HG03575 (cell line): ENCODE data around the gene PREB.
"Not testable (repeated sequence)": the region's sequence is repeated elsewhere in the genome, so short reads cannot be mapped to it uniquely, and the experiment has no call there.

Experiments used
- ATAC-seq: cut with Tn5 transposase; IDR thresholded peaks from one replicate; pipeline ENCODE4 v1.9.1; 2021; ENCODE audit not compliant: unreplicated experiment, insufficient number of reproducible peaks, low FRiP score; ENCODE audit errors: extremely low read depth

The PREB gene, protein sequence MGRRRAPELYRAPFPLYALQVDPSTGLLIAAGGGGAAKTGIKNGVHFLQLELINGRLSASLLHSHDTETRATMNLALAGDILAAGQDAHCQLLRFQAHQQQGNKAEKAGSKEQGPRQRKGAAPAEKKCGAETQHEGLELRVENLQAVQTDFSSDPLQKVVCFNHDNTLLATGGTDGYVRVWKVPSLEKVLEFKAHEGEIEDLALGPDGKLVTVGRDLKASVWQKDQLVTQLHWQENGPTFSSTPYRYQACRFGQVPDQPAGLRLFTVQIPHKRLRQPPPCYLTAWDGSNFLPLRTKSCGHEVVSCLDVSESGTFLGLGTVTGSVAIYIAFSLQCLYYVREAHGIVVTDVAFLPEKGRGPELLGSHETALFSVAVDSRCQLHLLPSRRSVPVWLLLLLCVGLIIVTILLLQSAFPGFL

DNA sequence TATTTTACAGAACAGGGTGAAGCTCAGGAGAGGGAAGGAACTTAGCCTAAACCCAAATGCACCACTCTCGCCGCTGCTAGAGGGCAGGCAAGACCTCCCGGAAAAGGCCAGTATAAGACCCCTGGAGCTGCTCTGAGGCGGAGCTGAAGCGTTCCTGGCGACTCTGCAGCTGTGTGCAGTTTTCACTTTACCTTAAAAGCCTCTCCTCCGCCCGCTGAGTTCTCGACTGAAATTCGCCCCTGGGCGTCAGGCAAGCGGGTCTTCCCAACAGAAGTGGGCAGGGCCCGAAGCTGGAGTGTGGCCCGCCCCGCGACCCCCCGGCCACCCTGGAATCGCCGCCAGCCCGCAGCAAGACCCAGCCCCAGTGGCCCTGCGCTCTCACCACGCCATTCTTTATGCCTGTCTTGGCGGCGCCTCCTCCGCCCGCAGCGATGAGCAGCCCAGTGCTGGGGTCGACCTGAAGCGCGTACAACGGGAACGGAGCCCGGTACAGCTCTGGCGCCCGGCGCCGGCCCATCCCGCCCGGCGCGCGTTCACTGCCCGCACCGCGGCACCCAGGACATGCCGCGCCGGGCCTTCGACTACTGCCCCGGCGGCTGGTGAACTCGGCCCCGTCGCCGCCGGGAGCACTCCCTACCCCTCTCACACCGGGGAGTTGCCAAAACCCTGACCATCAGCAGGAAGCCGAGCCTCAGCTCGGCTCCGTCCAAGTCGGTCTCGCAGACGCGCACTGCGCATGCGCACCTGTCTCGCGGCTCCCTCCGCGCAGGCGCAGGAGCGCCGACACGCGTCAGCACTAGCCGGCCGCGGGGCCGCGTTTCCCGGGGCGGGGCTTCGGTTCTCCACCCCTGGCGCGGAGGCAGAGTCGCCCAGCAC is at the start of gene PREB:
Gene PREB (minus strand): TSS at position 732 of the 876 bp plus-strand sequence. CDS start 215 bp downstream, at position 517.
- no peak for ATAC-seq

DNA sequence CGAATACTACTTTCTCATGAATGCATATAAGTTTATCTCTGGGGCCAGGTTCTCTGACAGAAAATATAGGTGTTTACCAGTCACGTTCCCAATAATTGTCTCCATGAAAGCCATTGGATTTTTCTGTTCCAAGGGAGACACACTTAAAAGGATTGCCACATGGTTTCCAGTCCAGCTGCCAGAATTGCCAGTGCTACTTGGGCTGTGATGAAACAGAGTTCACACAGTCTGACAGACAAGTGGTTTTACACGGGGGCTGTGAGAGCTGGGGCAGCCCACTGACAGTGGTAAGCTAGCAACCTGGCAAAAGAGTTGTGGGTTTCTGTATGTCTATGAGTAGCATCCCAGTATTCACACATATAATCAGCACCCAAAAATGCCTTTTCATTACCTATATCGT is 49.7 kb upstream of the PREB start:
- no peak for ATAC-seq

DNA sequence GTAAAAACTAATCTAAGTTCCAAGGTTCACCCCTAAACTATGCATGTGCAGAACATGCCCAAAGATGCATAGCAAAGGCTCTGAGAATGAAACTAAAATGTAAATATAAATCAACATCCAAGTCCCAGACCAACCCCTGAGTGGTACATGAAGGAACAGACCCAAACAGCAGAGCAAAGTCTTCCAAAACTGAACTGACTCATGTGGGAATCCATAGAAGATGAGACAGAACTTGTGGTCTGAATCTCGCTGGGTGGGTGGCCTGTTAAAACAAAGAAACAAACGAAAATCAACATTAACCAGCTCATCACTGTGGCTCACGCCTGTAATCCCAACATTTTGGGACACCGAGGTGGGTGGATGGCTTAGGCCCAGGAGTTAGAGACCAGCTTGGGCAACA is 47.9 kb upstream of the PREB start:
- ATAC-seq: no peak

DNA sequence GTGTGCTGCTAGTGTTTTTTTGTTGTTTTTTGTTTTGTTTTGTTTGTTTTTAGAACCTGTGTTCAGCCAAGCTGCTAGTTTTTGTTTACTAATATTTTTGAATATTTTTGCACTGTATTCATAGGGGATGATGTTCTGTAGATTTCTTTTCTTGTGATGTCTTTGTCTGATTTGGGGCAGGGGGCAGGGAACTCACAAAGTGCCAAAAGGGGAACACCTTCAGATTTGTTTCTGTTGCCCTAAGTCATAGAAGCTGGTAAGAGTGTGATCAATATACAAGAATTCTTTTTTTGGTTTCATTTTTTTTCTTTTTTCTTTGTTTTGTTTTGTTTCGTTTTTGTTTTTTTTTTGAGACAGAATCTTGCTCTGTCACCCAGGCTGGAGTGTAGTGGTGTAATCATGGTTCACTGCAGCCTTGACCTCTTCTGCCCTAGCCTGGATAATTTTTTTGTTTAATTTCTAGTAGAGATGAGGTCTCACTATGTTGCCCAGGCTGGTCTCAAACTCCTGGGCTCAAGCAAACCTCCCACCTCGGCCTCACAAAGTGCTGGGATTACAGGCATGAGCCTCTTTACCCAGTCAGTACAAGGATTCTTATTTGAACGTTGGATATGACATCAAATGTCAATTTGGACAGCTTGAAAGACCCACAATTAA is 45.0 kb upstream of the PREB start:
- no peak for ATAC-seq

DNA sequence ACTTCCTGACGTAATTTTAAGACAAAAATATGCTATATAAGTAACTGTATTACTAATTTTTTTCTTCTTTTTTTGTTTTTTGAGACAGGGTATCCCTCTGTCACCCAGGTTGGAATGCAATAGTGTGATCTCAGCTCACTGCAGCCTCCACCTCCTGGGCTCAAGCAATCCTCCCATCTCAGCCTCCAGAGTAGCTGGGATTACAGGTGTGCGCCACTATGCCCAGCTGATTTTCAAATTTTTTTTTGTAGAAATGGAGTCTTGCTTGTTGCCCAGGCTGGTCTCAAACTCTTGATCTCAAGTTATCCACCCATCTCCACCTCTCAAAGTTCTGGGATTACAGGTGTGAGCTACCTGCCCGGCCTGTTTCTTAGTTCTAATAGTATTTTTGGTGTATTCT is 44.0 kb upstream of the PREB start:
- no peak for ATAC-seq

DNA sequence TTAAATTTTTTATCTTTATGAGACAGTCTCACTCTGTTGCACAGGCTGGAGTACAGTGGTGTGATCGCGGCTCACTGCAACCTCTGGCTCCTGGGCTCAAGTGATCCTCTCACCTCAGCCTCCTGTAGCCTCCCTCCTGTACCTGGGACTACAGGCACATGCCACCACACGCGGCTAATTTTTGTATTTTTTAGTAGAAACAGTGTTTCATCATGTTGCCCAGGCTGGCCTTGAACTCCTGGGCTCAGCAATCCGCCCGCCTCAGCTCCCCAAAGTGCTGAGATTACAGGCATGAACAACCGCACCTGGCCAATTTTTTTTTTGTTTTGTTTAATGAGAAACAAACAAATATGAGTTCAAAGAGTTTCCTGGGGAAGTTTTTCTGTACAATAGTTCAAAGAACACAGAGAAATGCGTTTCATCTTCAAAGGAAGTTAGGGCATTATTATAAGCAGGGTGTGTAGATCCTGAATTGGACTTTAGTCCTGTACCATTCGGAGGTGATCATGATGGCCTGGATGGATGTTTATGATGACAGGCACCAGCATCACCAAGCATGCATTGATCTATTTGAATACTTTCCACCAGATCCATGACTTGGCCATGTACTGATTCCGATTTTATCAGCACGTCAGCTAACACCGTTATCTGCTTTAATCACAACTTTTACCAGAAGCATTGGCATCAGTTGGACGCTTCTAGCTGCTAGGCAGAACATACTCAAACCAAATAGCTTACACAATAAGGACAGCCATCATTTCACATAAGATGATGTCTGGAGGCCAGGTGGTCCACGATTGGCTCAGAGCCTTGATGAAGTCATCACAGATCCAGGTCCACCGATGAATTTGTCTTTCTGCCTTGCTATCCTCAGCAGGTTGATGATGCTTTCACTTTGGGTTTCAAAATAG is 43.3 kb upstream of the PREB start:
- no peak for ATAC-seq

DNA sequence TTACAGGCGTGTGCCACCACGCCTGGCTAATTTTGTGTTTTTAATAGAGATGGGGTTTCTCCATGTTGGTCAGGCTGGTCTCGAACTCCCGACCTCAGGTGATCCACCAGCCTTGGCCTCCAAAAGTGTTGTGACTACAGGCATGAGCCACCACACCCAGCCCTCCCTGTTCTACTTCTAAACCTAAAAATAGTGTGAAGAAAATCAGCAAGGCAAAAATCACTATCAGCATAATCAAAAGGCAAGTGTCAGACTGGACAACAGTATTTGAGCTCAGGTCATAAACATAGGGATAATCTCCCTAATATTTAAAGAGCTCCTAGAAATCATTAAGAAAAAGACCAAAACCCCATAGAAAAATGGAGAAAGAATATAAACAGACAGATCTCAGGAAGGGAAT is 41.3 kb upstream of the PREB start:
- ATAC-seq: not testable (repeated sequence)

DNA sequence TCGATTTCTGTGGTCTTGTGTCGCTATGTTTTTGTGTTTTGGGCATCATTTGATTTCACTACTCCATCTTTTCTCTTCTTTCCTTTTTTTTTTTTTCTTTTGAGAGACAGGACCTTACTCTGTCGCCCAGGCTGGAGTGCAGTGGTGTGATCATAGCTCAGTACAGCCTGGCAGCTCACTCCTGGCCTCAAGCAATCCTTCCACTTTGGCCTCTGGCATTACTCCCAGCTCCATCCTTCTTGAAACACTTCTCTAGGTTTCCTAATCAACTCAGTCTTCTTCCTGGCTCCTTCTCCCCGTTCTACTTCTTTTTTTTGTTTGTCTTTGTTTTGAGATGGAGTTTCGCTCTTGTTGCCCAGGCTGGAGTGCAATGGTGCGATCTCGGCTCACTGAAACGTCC is 40.9 kb upstream of the PREB start:
- ATAC-seq: no peak

DNA sequence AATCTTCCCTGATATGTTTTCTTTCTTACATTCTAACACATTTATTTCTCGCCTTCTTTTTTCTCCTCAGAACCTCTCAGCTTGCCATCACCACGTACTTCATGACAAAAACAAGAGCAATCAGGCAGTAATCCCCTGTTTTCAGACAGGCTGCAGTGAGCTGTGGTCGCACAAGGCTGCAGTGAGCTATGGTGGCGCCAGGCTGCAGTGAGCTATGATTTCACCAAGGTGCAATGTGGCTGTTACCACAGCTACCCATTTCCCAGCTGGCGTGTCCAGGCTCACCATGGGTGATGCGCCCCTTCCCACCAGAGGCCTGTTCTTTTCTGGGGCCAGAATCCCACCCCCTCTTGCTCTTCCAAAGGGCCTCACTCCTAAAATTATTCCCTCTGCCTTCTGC is 40.2 kb upstream of the PREB start:
- no peak for ATAC-seq

DNA sequence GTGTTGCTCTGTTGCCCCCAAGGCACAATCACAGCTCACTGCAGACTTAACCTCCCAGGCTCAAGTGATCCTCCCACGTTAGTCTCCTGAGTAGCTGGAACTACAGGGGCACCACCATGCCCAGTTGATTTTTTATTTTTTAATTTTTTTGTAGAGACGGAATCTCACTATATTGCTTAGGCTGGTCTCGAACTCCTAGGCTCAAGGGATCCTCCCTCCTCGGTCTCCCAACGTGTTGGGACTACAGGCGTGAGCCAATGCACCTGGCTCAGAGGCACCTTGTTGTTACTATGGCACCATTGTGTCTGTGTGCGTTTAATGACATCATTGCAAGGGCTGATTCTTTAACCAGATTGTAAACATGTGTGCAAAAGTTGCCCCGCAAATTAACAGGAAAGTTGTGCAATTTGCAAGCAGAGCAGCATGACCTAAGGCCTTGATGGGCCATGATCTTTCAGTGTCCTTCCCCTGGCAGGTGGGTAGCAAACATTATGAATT is 37.0 kb upstream of the PREB start:
- ATAC-seq: no peak

DNA sequence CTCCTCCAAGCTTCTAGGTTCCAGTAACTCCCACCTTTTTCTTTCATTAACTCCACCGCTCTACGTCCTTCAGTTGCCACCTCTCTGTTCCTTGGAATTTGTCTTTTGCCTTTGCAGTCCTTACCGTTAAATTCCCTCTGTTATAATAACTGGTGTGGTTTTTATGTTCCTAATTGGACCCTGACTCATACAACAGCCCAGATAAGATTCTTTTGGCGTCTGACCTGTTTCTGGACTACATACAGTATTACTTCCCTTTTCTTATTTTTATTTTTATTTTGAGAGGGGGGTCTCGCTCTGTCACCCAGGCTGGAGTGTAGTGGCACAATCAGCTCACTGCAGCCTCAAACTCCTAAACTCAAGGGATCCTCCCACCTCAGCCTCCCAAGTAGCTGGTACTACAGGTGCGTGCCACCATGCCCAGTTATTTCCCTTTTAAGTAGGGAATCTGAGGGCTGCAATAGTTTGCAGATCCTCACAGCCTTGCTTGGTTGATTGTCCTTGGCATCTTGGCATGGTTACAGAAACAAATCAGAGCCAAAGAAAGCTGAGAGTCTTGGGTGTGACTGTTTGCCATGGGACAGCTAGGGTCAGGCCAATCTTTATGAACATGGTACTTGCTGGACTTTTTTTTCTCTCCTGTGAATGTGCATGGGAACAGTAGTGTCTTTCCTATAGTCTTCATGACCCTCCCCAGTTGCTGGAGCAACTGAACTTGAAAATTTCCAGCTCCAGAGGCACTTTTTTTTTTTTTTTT is 36.3 kb upstream of the PREB start:
- ATAC-seq: no peak

DNA sequence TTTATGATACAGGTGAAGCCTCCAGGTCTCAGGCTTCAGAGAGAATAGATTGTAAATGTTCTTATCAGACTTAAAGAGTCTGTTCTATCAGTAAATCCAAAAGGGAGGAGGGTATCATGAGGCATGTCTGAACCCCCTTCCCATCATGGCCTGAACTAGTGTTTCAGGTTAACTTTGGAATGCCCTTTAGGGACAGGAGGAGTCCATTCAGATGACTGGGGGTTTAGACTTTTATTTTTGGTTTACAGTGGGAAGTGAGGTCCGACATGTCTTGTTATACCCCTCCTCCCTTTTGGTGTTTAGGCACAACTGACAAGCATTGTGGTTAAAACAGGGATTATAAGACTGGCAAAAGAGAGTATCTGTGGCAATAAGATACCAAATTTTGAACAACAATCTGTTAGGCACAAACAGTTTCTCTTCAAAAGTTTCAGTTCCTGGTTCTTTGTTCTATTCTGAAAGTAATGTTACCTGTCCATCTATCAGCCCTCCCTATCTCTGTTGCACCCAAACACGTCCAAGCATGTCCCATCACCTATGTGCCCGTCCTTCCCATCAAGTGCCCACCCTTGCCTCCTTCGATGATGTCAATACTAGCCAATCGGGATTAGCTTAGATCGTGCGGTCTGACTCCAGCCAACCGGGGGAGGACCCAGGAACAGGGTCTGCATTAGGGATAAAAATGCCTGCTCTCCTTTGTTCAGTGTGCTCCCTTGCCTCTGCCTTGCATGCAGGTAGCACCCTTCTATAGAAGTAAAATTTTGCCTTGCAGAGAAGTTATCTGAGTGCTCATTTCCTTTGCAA is 30.7 kb upstream of the PREB start:
- no peak for ATAC-seq

DNA sequence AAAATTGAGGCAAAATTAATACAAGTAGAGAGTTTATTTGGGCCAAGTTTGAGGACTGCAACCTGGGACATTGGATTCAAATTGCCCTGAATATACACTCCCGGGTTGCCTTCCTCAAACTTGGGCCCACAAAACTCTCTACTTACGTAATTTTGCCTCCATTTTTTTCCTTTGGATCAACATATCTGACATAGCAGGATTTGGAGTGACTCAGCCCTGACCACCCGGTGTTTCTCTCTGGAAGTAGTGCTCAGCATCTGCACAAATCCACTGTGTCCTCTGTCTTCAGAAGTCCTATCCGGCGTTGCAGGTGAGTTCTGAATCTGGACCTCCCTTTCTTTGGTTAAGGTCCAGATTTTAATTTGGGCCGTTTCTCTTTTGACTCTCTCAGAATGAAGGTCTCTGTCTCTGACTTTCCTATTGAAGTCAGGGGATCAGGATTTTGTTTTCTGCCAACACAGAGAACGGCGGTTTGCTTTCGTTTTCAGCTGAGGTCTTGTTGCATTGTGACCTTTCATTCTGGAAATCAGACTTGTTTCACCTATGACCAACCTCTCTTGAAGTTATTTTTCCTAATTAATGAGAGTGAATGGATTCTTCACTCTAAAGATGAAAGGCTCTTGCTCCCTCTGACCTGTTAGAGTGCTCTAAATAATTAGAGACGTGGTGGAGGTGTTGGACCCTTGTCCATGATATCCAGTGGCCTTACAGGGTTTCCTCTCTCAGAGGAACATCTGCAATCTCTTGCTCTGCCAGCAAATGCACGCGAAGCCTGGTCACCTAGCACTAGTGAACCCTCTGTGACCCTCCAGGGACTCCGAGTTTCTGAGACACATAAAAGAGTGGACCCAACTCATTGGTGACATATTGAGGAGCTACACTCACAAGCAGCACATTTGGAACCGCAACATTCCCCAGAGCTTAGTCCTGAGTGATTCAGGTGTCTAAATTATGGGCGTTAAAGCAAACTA is 28.0 kb upstream of the PREB start:
- no peak for ATAC-seq

DNA sequence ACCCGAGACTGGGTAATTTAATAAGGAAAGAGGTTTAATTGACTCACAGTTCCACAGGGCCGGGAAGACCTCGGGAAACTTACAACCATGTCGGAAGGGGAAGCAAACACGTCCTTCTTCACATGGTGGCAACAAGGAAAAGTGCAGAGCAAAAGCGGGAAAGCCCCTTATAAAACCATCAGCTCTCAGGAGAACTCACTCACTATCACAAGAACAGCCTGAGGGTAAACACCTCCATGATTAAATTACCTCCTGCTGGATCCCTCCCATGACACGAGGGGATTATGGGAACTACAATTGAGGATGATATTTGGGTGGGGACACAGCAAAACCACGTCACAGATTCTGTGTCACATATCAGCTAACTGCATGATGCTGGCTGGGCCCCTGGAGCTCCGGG is 25.8 kb upstream of the PREB start:
- no peak for ATAC-seq

DNA sequence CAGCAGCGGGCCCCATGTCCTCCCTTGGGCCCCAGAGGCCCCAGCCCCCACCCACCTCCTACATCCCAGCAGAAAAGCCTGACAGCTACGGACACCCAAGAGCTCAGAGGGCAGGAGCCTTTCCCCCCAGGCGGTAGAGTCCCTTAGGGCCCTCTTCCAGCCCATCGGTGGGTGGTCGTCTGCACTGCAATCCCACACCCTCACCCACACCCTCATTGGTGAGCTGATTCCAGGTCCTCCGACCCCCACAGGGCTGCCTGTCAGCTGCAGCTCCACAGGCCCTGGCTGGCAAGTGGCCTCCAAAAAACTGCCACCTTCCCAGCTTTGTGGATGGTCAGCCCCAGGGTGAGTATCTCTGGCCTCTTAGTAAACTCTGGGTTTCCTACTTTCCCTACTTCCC is 24.8 kb upstream of the PREB start:
- no peak for ATAC-seq

DNA sequence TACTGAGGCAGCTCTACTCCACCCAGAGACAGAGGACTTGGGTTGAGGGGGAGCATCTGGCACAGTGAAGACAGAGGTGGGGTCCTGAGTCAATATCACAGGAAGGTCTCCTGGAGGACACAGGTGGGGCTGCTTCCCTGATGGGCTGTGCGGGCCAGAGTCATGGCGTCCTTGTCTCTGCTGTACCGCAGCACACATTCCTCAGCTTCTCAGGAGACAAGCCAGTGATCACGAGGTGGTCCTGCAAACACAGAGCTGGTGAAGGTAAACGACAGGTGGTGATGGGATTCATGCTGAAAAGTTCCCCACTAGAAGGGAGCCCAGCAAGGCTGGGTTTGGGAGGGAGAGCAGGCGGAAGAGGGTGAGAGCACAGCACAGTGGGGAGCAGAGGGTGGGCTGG is 24.0 kb upstream of the PREB start:
- ATAC-seq: no peak
